GM18508 (cell line): ENCODE data around the gene LAMC1.

Experiments used
- ATAC-seq: cut with Tn5 transposase; IDR thresholded peaks from one replicate; pipeline ENCODE4 v1.9.1; 2021; ENCODE audit warnings: moderate number of reproducible peaks; ENCODE audit not compliant: insufficient read depth, unreplicated experiment

Gene LAMC1

GRCh38 chr1:183023146-183023600, at the start of gene LAMC1:
Gene LAMC1 (plus strand): TSS chr1:183023420. CDS start chr1:183023717, 297 bp downstream.
- no peak for ATAC-seq

GRCh38 chr1:182974506-182975191, 48.6 kb upstream of the LAMC1 start:
- ATAC-seq = no peak

- ATAC-seq = no peak
Measured at GRCh38 chr1:182977480-182977879, 45.7 kb upstream of the LAMC1 start.

GRCh38 chr1:182978151-182978853, 44.9 kb upstream of the LAMC1 start:
- no peak for ATAC-seq

- no peak for ATAC-seq
Measured at GRCh38 chr1:182984138-182984537, 39.1 kb upstream of the LAMC1 start.

- no peak for ATAC-seq
Measured at GRCh38 chr1:182984621-182985020, 38.6 kb upstream of the LAMC1 start.

- ATAC-seq = no peak
Measured at GRCh38 chr1:182985876-182986275, 37.3 kb upstream of the LAMC1 start.

GRCh38 chr1:182990413-182991144, 32.6 kb upstream of the LAMC1 start:
- no peak for ATAC-seq

- no peak for ATAC-seq
Measured at GRCh38 chr1:182993746-182994145, 29.5 kb upstream of the LAMC1 start.

GRCh38 chr1:182995894-182996293, 27.3 kb upstream of the LAMC1 start:
- ATAC-seq = no peak

GRCh38 chr1:182996816-182997215, 26.4 kb upstream of the LAMC1 start:
- ATAC-seq = no peak

GRCh38 chr1:182998482-182998881, 24.7 kb upstream of the LAMC1 start:
- ATAC-seq = no peak

- no peak for ATAC-seq
Measured at GRCh38 chr1:183000167-183000962, 22.9 kb upstream of the LAMC1 start.

- ATAC-seq = no peak
Measured at GRCh38 chr1:183002267-183002666, 21.0 kb upstream of the LAMC1 start.

GRCh38 chr1:183002797-183003196, 20.4 kb upstream of the LAMC1 start:
- no peak for ATAC-seq

- no peak for ATAC-seq
Measured at GRCh38 chr1:183003203-183003602, 20.0 kb upstream of the LAMC1 start.

GRCh38 chr1:183004141-183004540, 19.1 kb upstream of the LAMC1 start:
- no peak for ATAC-seq

GRCh38 chr1:183011859-183012258, 11.4 kb upstream of the LAMC1 start:
- no peak for ATAC-seq

GRCh38 chr1:183012301-183012994, 10.8 kb upstream of the LAMC1 start:
- no peak for ATAC-seq
